ENCODE data around the gene EPS8. TPM values are rescaled to one million over a fixed set of nuclear protein-coding genes. Genes with fewer than 3 reads are reported as not detected.

The EPS8 gene
- total RNA-seq, 1 donor from 2014 or later: 17.8 TPM

DNA sequence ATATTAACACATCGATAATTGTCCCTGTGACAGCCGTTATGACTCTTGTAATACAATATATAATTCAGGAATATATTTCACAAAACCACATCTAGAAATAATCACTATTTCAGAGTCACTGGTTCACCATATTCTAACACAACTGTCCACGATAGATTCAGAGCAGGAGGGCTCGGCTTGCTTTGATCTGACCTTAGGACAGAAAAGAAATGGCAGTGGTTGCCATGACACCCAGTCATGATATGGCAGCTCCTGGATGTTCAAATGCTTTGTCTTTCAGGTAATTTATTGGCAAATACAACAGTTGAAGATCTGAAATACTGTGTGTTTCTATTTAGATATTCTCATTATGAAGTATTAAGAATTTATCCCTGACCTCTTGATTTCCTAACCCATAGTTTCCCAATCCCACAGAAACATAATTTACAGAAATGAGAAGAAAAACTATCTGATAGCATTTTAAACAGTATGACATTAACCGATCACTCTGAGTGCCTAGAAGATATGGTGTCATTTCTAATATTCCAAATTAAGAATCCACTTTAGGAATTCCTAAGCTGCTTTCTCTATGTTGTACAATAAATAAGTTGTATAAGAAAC is 116.4 kb downstream of the EPS8 start:
- Histone ChIP-seq H3K4me3 (ENCODE audit: low read depth, low read length) (no peak overlapping the region), H3K36me3 (ENCODE audit: control insufficient read depth, insufficient read depth, low read length) (no peaks in the 10 kb centered on the region), H3K27me3 (ENCODE audit: control insufficient read depth, insufficient read depth, low read length) (no peaks in the 10 kb centered on the region)
- DNase-seq (ENCODE audit: low read depth): no peak
- TF ChIP-seq, protein P1, sequence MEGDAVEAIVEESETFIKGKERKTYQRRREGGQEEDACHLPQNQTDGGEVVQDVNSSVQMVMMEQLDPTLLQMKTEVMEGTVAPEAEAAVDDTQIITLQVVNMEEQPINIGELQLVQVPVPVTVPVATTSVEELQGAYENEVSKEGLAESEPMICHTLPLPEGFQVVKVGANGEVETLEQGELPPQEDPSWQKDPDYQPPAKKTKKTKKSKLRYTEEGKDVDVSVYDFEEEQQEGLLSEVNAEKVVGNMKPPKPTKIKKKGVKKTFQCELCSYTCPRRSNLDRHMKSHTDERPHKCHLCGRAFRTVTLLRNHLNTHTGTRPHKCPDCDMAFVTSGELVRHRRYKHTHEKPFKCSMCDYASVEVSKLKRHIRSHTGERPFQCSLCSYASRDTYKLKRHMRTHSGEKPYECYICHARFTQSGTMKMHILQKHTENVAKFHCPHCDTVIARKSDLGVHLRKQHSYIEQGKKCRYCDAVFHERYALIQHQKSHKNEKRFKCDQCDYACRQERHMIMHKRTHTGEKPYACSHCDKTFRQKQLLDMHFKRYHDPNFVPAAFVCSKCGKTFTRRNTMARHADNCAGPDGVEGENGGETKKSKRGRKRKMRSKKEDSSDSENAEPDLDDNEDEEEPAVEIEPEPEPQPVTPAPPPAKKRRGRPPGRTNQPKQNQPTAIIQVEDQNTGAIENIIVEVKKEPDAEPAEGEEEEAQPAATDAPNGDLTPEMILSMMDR (IDR thresholded peaks at IDR 0.05; ENCODE audit: insufficient read depth, low read length, poor library complexity, severe bottlenecking): no peak

DNA sequence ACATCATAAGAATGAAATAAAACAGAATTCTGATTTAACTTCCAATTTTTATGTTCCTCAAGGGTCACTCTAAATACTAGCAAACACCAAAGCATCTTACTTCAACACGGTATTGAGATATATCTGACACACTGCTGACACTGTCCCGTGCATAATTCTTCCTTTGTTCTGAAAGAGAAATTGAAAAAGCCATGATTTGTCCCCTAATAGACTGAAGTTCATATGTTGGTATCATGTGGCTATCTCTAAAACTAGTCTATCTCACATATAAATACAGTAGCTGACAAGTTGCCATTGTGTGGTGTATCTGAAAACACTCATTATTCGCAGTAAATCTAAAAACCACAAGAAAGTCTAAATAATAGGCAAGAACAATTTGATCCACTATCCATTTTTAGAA is 118.4 kb downstream of the EPS8 start:
- Histone ChIP-seq H3K27me3 (ENCODE audit: control insufficient read depth, insufficient read depth, low read length) (no peaks in the 10 kb centered on the region), H3K36me3 (ENCODE audit: control insufficient read depth, insufficient read depth, low read length) (no peaks in the 10 kb centered on the region), H3K4me3 (ENCODE audit: low read depth, low read length) (no peak overlapping the region)
- TF ChIP-seq, protein P1 (IDR thresholded peaks at IDR 0.05; ENCODE audit: insufficient read depth, low read length, poor library complexity, severe bottlenecking): no peak
- DNase-seq (ENCODE audit: low read depth): no peak

DNA sequence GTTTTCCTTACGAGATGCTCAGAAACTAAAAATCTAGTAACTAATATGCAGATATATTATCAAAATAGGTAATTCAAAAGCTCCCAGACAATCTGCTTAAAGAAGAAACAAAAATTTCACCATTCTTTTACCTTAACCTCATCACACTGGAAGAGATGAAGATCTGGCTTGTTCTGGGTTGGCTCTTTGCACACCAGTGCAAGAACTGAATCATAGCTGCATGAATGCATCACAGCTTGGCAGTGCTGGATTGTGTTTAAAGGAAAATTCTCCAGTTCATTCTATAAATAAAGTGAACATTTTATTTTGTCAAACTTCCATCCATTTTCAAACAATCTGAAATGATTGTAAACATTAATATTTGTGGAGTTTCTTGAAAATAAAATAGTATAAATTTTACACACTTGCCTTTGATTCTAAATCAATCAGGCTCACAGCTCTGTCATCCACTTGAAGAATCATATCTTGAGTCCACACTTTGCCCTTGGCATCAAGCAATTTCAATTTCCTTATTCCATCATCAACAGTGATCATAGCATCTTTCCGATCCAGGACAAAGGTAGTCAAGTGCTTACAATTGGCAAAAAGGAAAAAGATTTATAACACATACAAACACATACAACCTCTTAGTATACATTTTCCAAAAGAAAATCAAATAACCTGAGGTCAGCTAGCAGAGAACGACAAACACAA is 119.8 kb downstream of the EPS8 start:
- Histone ChIP-seq H3K36me3 (ENCODE audit: control insufficient read depth, insufficient read depth, low read length) (no peaks in the 10 kb centered on the region), H3K27me3 (ENCODE audit: control insufficient read depth, insufficient read depth, low read length) (no peaks in the 10 kb centered on the region), H3K4me3 (ENCODE audit: low read depth, low read length) (no peak overlapping the region)
- no peak for DNase-seq (ENCODE audit: low read depth)
- TF ChIP-seq, protein P1 (IDR thresholded peaks at IDR 0.05; ENCODE audit: insufficient read depth, low read length, poor library complexity, severe bottlenecking): no peak

DNA sequence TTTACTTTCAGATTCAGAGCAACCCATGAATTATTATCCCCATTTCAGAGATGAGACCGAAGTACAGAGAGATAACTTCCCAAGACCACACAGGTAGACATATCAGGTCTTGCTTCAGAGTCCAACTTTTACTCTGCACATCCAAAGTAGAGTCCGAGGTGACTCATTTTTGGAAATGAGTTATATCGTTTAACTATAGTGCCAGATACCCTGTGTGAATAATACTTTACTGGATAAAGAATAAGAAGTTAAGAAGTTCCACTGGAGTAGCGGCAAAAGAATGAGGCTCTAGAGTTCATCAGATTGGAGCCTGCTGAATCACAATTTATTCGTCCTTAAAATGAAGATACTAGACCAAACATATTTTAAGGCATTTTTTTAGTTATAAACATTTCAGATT is 124.7 kb downstream of the EPS8 start:
- Histone ChIP-seq H3K27me3 (ENCODE audit: control insufficient read depth, insufficient read depth, low read length) (no peaks in the 10 kb centered on the region), H3K4me3 (ENCODE audit: low read depth, low read length) (no peak overlapping the region), H3K36me3 (ENCODE audit: control insufficient read depth, insufficient read depth, low read length) (no peaks in the 10 kb centered on the region)
- no peak for DNase-seq (ENCODE audit: low read depth)
- TF ChIP-seq, protein P1 (IDR thresholded peaks at IDR 0.05; ENCODE audit: insufficient read depth, low read length, poor library complexity, severe bottlenecking): no peak

DNA sequence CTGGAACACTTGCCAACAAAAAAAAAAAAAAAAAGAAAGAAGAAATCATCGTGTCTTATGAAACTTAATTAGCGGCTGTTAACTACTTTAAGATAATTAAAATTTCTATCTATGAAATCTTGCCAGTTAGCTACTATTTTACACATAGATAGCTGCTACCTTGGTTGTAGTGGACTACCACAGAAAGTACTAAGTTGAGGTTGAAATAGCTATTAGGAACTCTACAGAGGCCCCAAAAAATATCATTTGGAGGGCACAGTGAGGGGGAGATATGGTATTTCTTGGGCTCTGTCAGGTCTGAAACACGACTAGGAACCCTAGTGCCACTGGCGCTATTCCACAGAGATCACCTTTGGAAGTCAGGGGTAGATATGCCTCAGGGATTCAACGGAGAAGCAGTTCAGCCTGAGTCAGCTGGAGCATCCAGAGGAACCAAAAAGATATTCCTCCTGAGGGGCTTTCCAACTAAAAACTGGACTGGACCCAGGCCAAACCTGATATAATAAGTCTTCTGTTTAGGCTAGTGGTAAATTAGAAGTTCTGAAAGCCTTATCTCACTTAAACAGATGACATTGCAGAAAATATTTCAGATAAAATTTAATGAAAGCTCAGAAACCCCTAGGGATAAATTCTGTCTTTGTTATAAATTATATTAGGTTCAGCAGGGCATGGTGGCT is 126.1 kb downstream of the EPS8 start:
- TF ChIP-seq, protein P1 (IDR thresholded peaks at IDR 0.05; ENCODE audit: insufficient read depth, low read length, poor library complexity, severe bottlenecking): no peak
- H3K4me3 ChIP-seq (ENCODE audit: low read depth, low read length): no peak overlapping the region
- DNase-seq (ENCODE audit: low read depth): no peak
- no peaks in the 10 kb centered on the region for H3K27me3 ChIP-seq (ENCODE audit: control insufficient read depth, insufficient read depth, low read length)
- no peaks in the 10 kb centered on the region for H3K36me3 ChIP-seq (ENCODE audit: control insufficient read depth, insufficient read depth, low read length)
